Heart left ventricle (tissue), 13 donors: ENCODE measurements around the gene SIGLEC15.

ENCODE experiments used
- POLR2A ChIP-seq, 2 donors: fragments of 450-650 bp; IDR thresholded peaks; one replicate each; pipeline ENCODE4 v1.6.1; 2017; ENCODE audit warnings: antibody characterized with exemption in 2 of 2, mild to moderate bottlenecking in 2 of 2, moderate library complexity in 2 of 2
- TF ChIP-seq, protein P1 (sequence below), 12 donors: fragments of 200-600 bp; sonication (generic) in 4 of 12; IDR thresholded peaks; one replicate each; pipeline versions ENCODE4 v1.5.0 to v1.8.0; 2018 to 2022; ENCODE audit warnings: antibody characterized with exemption in 12 of 12, mild to moderate bottlenecking in 5 of 12
- donor health status: ischemic (EF 13 %, LVEDD 7.1; RV severe dilation, severe dysfunction).
- donor health status: DM: no; HTN: yes; CAD: no.
- donor health status: DM: no; HTN: no; CAD: no.
- donor health status: ischemic (EF 25% LVEDD 6.9; RV normal size, moderate dysfunction).
- donor health status: ischemic (EF 25% LVEDD 5.7; RV mildly dilated, moderate dysfunction).
- donor health status: ischemic (EF 35%, LVEDD 5.7; RV mildly dilated, moderate dysfunction).
- donor health status: nonischemic (EF 11% LVEDD 7.7; RV severe dilation, severe dysfunction).
- donor health status: DM: yes; HTN: yes; CAD: no.
- donor health status: PGD.
- donor health status: ischemic (EF 29% LVEDD 5.4; RV normal size, mild dysfunction).
- donor health status: nonischemic (EF 23%, LVEDD 6.1; RV moderate dilation, normal function).

DNA sequence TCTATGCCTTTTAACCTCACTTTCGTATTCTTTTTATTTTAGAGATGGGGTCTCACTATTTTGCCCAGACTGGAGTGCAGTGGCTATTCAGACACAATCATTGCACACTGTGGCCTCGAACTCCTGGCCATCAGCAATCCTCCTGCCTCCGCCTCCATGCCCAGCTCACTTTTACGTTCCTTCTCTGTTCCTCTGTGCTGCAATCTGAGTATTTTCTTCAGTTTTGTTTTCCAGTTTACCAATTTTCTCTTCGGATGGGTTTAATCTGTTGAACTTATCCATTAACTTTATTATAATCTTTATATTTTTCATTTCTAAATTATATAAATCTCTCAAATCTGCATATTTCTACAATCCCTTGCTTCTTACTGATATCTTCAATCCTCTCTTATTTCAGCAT lies 38.6 kb downstream of the SIGLEC15 start:
- TF ChIP-seq, protein P1, sequence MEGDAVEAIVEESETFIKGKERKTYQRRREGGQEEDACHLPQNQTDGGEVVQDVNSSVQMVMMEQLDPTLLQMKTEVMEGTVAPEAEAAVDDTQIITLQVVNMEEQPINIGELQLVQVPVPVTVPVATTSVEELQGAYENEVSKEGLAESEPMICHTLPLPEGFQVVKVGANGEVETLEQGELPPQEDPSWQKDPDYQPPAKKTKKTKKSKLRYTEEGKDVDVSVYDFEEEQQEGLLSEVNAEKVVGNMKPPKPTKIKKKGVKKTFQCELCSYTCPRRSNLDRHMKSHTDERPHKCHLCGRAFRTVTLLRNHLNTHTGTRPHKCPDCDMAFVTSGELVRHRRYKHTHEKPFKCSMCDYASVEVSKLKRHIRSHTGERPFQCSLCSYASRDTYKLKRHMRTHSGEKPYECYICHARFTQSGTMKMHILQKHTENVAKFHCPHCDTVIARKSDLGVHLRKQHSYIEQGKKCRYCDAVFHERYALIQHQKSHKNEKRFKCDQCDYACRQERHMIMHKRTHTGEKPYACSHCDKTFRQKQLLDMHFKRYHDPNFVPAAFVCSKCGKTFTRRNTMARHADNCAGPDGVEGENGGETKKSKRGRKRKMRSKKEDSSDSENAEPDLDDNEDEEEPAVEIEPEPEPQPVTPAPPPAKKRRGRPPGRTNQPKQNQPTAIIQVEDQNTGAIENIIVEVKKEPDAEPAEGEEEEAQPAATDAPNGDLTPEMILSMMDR (IDR thresholded peaks at IDR 0.05): no peak
- no peak for TF ChIP-seq POLR2A (IDR thresholded peaks at IDR 0.05)
